ENCODE measurements around the gene FAM222A.

Gene FAM222A

DNA sequence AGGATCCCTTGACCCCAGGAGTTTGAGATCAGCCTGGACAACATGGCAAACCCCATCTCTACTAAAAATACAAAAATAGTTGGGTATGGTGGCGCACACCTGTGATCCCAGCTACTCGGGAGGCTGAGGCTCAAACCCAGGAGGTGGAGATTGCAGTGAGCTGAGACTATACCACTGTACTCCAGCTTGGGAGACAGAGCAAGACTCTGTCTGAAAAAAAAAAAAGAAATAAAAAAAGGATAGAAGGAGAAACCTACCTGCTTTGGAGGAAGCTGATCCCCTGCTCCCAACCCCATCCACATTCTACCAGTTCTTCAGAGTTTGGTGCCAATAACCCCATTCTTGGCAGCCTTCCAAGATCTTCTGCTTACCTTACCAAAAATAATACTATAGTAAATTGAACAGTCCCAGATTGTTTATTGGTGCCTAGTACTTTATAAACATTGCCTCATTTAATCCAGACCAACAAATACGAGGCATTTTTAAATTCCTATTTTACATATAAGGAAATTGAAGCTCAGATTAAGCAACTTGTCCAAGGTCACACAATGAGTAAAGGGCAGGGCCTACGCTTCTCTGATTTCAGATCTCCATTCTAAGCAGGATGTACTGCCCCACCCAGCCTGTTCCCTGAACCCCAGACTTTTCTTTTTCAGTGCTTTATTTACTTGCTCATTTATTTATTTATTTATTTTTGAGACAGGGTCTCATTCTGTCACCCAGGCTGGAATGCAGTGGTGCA is 33.2 kb upstream of the FAM222A start:
- peak overlapping the region; percentile 72 for H3K27ac ChIP-seq
- no peaks in the 10 kb centered on the region for H3K27me3 ChIP-seq (ENCODE audit: insufficient read depth, low read depth, severe bottlenecking)
- H3K9me3 ChIP-seq (ENCODE audit: severe bottlenecking) = no peaks in the 10 kb centered on the region
- no peaks in the 10 kb centered on the region for H3K36me3 ChIP-seq
- TF ChIP-seq, protein P1, sequence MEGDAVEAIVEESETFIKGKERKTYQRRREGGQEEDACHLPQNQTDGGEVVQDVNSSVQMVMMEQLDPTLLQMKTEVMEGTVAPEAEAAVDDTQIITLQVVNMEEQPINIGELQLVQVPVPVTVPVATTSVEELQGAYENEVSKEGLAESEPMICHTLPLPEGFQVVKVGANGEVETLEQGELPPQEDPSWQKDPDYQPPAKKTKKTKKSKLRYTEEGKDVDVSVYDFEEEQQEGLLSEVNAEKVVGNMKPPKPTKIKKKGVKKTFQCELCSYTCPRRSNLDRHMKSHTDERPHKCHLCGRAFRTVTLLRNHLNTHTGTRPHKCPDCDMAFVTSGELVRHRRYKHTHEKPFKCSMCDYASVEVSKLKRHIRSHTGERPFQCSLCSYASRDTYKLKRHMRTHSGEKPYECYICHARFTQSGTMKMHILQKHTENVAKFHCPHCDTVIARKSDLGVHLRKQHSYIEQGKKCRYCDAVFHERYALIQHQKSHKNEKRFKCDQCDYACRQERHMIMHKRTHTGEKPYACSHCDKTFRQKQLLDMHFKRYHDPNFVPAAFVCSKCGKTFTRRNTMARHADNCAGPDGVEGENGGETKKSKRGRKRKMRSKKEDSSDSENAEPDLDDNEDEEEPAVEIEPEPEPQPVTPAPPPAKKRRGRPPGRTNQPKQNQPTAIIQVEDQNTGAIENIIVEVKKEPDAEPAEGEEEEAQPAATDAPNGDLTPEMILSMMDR (IDR thresholded peaks at IDR 0.05; ENCODE audit: low read depth, low read length) = no peak
- H3K4me3 ChIP-seq (ENCODE audit: low read depth, low read length) = no peak overlapping the region
- no peak for DNase-seq

DNA sequence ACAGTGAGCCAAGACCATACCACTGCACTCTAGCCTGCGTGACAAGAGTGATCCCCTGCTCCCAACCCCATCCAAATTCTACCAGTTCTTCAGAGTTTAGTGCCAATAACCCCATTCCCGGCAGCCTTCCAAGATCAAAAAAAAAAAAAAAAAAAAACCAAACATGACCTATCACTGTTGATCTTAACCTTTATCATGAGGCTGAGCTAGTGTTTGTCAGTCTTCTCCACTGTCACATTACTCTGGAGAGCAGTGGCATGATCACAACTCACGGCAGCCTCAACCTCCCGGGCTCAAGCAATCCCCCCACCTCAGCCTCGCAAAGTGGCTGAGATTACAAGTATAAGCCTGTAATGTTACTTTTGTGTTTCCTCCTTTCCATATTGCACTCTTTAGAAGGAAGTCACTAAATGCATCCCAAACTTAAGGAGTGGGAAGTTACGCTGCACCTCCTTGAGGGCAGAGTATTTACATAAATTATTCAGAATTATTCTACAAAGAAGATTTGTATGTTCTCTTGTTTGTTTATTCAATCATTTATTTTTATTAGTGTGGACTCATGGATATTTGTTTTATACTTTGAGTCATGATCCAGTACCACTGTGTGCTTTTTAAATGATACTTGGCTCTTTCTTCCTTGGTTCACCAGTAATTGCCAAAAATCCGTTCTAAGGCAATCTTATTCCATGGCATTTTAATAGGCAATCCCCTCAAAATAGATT is 31.5 kb upstream of the FAM222A start:
- TF ChIP-seq, protein P1 (IDR thresholded peaks at IDR 0.05; ENCODE audit: low read depth, low read length) = no peak
- Histone ChIP-seq H3K27ac (no peak overlapping the region), H3K27me3 (ENCODE audit: insufficient read depth, low read depth, severe bottlenecking) (no peaks in the 10 kb centered on the region), H3K9me3 (ENCODE audit: severe bottlenecking) (no peaks in the 10 kb centered on the region), H3K36me3 (no peaks in the 10 kb centered on the region), H3K4me3 (ENCODE audit: low read depth, low read length) (no peak overlapping the region)
- no peak for DNase-seq

DNA sequence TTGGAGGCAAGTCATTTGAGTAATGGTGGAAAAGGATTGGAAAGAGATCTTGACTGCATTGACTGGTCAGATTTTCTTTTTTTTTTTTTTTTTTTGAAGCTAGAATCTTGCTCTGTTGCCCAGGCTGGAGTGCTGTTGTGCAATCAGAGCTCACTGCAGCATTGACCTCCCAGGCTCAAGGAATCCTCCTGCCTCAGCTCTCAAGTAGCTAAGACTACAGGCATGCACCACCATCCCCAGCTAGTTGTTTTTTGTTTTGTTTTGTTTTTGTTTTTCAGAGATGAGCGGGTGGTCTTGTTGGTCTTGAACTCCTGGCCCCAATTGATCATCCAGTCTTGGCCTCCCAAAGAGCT is 30.9 kb upstream of the FAM222A start:
- H3K27ac ChIP-seq = no peak overlapping the region
- no peaks in the 10 kb centered on the region for H3K27me3 ChIP-seq (ENCODE audit: insufficient read depth, low read depth, severe bottlenecking)
- DNase-seq = no peak
- no peak overlapping the region for H3K4me3 ChIP-seq (ENCODE audit: low read depth, low read length)
- TF ChIP-seq, protein P1 (IDR thresholded peaks at IDR 0.05; ENCODE audit: low read depth, low read length) = no peak
- no peaks in the 10 kb centered on the region for H3K36me3 ChIP-seq
- no peaks in the 10 kb centered on the region for H3K9me3 ChIP-seq (ENCODE audit: severe bottlenecking)

DNA sequence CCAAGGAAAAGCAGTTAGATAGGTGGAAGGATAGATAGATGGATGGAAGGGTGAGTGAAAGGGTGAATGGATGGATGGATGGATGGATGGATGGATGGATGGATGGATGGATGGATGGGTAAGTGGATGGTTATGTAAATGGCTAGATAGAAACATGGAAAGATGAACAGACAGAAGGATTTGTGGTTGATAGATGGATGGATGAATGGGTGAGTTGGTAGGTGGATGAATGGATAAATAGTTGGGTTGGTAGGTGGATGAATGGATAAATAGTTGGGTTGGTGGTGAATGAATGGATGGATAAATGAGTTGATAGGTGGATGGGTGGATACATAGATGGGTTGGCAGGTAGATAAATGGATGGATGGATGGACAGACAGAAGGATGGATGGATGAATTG is 30.3 kb upstream of the FAM222A start:
- no peaks in the 10 kb centered on the region for H3K36me3 ChIP-seq
- H3K9me3 ChIP-seq (ENCODE audit: severe bottlenecking) = no peaks in the 10 kb centered on the region
- H3K27ac ChIP-seq = no peak overlapping the region
- H3K4me3 ChIP-seq (ENCODE audit: low read depth, low read length) = no peak overlapping the region
- no peak for DNase-seq
- H3K27me3 ChIP-seq (ENCODE audit: insufficient read depth, low read depth, severe bottlenecking) = no peaks in the 10 kb centered on the region
- TF ChIP-seq, protein P1 (IDR thresholded peaks at IDR 0.05; ENCODE audit: low read depth, low read length) = no peak

DNA sequence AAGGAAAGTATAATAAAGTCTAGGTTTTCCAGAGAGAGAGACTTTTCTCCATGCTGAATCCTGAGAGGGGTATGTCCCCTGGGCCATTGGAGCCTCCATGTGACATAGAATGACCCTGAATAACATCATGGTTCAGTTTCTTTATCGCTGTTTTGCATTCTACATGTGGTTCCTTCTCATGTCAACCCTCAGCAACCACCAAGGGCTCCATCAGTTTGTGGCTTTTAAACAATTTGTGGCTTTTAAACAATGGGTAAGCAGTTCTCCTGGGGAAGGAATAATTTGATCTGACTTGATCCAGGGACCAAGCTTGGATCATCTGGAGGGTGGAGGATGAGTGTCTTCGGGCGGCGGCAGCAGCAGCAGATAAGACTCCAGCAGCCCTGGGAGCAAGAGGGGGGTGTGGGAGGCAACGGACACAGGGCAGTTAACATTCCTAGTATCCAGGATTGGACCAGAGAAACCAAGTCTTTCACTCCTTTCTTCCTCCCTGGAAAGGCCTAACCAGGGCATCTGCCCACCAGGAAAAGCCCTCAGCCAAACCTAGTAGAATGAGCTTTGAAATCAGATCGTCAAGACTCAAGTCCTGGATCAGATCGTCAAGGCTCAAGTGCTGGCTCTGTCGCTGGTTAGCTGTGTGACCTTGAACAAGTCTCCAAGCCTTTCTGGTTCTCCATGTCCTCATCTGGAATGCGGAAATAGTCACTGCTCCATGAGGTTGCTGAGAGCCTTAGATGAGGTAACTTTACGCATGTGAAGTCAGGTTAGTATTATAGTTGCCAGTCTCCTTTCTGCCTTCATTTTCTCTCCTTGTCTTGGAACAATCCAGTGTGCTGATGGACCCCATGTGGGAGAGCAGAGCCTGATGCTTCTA is 27.8 kb upstream of the FAM222A start:
- TF ChIP-seq, protein P1 (IDR thresholded peaks at IDR 0.05; ENCODE audit: low read depth, low read length) = no peak
- no peaks in the 10 kb centered on the region for H3K9me3 ChIP-seq (ENCODE audit: severe bottlenecking)
- H3K36me3 ChIP-seq = no peaks in the 10 kb centered on the region
- no peak overlapping the region for H3K4me3 ChIP-seq (ENCODE audit: low read depth, low read length)
- H3K27me3 ChIP-seq (ENCODE audit: insufficient read depth, low read depth, severe bottlenecking) = no peaks in the 10 kb centered on the region
- H3K27ac ChIP-seq = no peak overlapping the region
- no peak for DNase-seq
